Naive thymus-derived CD4-positive, alpha-beta T cell (primary cell): Measurements from ENCODE around the gene SPAG9. TPM values are rescaled to one million over a fixed set of nuclear protein-coding genes. Genes with fewer than 3 reads are reported as not detected.
A peak's percentile ranks its signal among the peaks of the same experiment; 100 is the strongest.

Experiments used
- ATAC-seq: fragments of 150-1000 bp; cut with Tn5 transposase; 2 replicates; pipeline ENCODE4 v1.10.0; 2021; ENCODE audit warnings: mild to moderate bottlenecking, moderate library complexity
- CTCF ChIA-PET: fragments of 350-600 bp; sonication (Branson Sonifier 250); formaldehyde crosslinking; loops from one replicate; lab custom pipeline; 2021; ENCODE audit warnings: antibody characterized with exemption; lab: Charles Lee
- POLR2A ChIA-PET: fragments of 350-600 bp; sonication (Branson Sonifier 250); formaldehyde crosslinking; loops from one replicate; lab custom pipeline; 2021; ENCODE audit warnings: antibody characterized with exemption, inconsistent platforms; lab: Charles Lee
- DNase-seq, 9 donors: peaks; one replicate each; pipeline versions ENCODE4 v3.0.0 to v3.0.0-alpha.2; 2020 to 2022; ENCODE audit warnings: mixed read lengths in 1 of 9
- H3K27ac ChIP-seq: one replicate; pipeline ENCODE4 v1.7.0; 2013; ENCODE audit warnings: mild to moderate bottlenecking, low read depth, low read length, moderate library complexity
- H3K27me3 ChIP-seq, 2 donors: one replicate each; pipeline ENCODE4 v1.7.0; 2013; ENCODE audit warnings: low read length in 2 of 2, mild to moderate bottlenecking in 2 of 2, moderate library complexity in 2 of 2; ENCODE audit not compliant: control insufficient read depth in 2 of 2, insufficient read depth in 2 of 2
- H3K36me3 ChIP-seq, 3 experiments: 1 replicate in 2 of 3; 2 replicates in 1 of 3; pipeline ENCODE4 v1.7.0; 2013; ENCODE audit warnings: low read length in 3 of 3, mild to moderate bottlenecking in 3 of 3, moderate library complexity in 1 of 3; ENCODE audit not compliant: insufficient read depth in 3 of 3, control insufficient read depth in 2 of 3
- H3K4me1 ChIP-seq, 2 donors: one replicate each; pipeline ENCODE4 v1.7.0; 2013; ENCODE audit warnings: low read length in 2 of 2, mild to moderate bottlenecking in 2 of 2, moderate library complexity in 1 of 2; ENCODE audit not compliant: control insufficient read depth in 2 of 2, insufficient read depth in 2 of 2
- H3K4me3 ChIP-seq: 2 replicates; pipeline ENCODE4 v1.7.0; 2013; ENCODE audit warnings: mild to moderate bottlenecking, low read length
- H3K9me3 ChIP-seq, 3 experiments: 1 replicate in 2 of 3; 2 replicates in 1 of 3; pipeline ENCODE4 v1.7.0; 2013; ENCODE audit warnings: low read length in 3 of 3; ENCODE audit not compliant: control insufficient read depth in 2 of 3
- H3K27ac Mint-ChIP-seq, 9 donors: one replicate each; pipeline ENCODE4 v1.8.0; 2020 to 2022; ENCODE audit warnings: mixed read lengths in 9 of 9, mild to moderate bottlenecking in 8 of 9, moderate library complexity in 5 of 9, inconsistent platforms in 2 of 9
- H3K27me3 Mint-ChIP-seq, 5 donors: one replicate each; pipeline ENCODE4 v1.8.0; 2021 to 2022; ENCODE audit warnings: mixed read lengths in 5 of 5, mild to moderate bottlenecking in 1 of 5
- H3K36me3 Mint-ChIP-seq, 5 donors: one replicate each; pipeline ENCODE4 v1.8.0; 2020 to 2022; ENCODE audit warnings: mixed read lengths in 5 of 5, mild to moderate bottlenecking in 3 of 5, inconsistent platforms in 1 of 5
- H3K4me1 Mint-ChIP-seq, 7 donors: one replicate each; pipeline ENCODE4 v1.8.0; 2020 to 2022; ENCODE audit warnings: mixed read lengths in 7 of 7, mild to moderate bottlenecking in 3 of 7, inconsistent platforms in 1 of 7
- H3K4me3 Mint-ChIP-seq, 10 donors: one replicate each; pipeline ENCODE4 v1.8.0; 2020 to 2022; ENCODE audit warnings: mild to moderate bottlenecking in 10 of 10, mixed read lengths in 10 of 10, moderate library complexity in 6 of 10, inconsistent platforms in 2 of 10
- H3K9me3 Mint-ChIP-seq, 11 donors: one replicate each; pipeline ENCODE4 v1.8.0; 2020 to 2022; ENCODE audit warnings: mixed read lengths in 11 of 11, mild to moderate bottlenecking in 4 of 11, inconsistent platforms in 1 of 11, moderate library complexity in 1 of 11
- intact Hi-C, 2 donors: fragments of 100-400 bp; cut with micrococcal nuclease; formaldehyde crosslinking; loops; one replicate each; pipeline ENCODE4 v1.15.1; 2023
- polyA plus RNA-seq, 2 donors: library from polyadenylated mRNA; unstranded; fragments of 300-500 nt; fragmentation: Illumina TruSeq; gene quantifications; one replicate each; pipeline ENCODE4 v1.2.3, GENCODE V29; 2021
- total RNA-seq, 6 experiments: library from RNA in 5 of 6; stranded (reverse) in 5 of 6; gene quantifications; 1 replicate in 5 of 6; 2 replicates in 1 of 6; pipeline ENCODE4 v1.2.3 and lab custom pipeline; 2021 to 2026

The SPAG9 gene
- total and polyA plus RNA-seq, 7 experiments from 2014 or later = 3.3 to 73.4 (median 52.9) TPM

GRCh38 chr17:50918933-50919296, 201.8 kb downstream of the SPAG9 start:
- DNase-seq (peak in 7 of 9 donors; percentile 18 to 51 (median 29)), ATAC-seq (peak; percentile 25)
- H3K4me1 ChIP-seq = peaks cover 22 to 45% of the 10 kb centered on the region in 2 donors
- Mint-ChIP-seq H3K27me3 (peaks cover 0 to 4% (median 0%) of the 10 kb centered on the region in 5 donors), H3K4me3 (peak overlapping the region; percentile 36 to 86 (median 75)), H3K4me1 (peaks cover 20 to 60% (median 46%) of the 10 kb centered on the region in 7 donors), H3K9me3 (peaks cover 0 to 2% (median 0%) of the 10 kb centered on the region in 11 donors), H3K36me3 (no peaks in the 10 kb centered on the region), H3K27ac (peak overlapping the region; percentile 89 to 98 (median 97))
- intact Hi-C loops = loop anchor here (1.0 to 5.0 kb wide), 4 partner anchors 9 to 508 kb away; no protein-coding TSS in a partner anchor
- H3K9me3 ChIP-seq = no peaks in the 10 kb centered on the region
- CTCF ChIA-PET = interaction anchor here (0.8 to 2.3 kb wide), 5 partner anchors 9 to 67 kb away, joined by 3 to 11 read pairs (median 4); partner anchors contain the start of gene TOB1
- no peak overlapping the region for H3K4me3 ChIP-seq
- no peaks in the 10 kb centered on the region for H3K36me3 ChIP-seq
- no peaks in the 10 kb centered on the region for H3K27me3 ChIP-seq
- peak overlapping the region; percentile 76 for H3K27ac ChIP-seq
- POLR2A ChIA-PET = interaction anchor here (0.9 to 34.4 kb wide), 10 partner anchors 8 to 60 kb away, joined by 3 to 828 read pairs (median 36); partner anchors contain the start of gene TOB1

DNA sequence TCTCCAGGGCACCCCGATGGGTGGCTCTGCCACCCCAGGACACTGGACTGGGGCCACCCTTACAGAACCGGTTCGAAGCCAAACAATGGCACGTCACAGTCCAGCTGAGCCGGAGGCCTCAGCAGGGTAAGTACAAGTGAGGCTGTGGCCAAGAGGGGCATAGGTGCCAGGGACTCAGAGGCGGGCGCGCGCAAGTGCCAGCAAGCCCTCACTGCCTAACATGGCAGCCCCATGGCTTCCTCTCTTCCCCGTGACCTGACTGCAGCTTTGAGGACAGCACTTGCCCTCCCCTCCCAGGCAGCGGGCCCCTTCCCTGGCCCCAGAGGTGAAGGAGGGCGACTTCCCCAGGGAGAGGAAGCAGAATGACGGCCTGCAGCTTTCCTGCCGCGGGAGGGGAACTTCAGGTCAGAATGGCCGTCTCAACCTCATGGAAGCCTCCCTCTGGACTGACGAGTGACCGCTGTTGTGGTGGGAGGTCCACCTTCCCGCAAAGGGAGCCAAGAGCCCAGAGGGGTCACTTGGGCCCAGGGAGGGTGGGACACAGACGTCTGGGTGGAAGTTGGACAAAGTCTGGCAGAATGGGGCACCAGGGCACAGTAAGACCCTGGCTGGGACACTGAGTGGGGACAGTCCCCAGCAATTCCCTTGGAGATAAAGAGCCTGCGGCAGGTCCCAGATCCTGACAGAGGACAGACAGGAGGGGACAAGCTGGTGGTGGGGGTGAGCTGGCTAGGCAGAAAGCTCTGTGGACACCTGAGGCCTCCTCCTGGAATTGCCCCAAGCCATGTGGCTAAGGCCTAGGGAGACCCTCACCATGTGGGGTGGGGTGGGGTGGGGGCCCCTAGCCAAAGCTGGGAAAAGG, 202.4 kb downstream of the SPAG9 start:
- no peak for ATAC-seq
- ChIA-PET CTCF (interaction anchor here (0.8 to 2.3 kb wide), 6 partner anchors 9 to 66 kb away, joined by 3 to 11 read pairs (median 4); partner anchors contain the start of gene TOB1), POLR2A (interaction anchor here (0.9 to 34.4 kb wide), 11 partner anchors 8 to 59 kb away, joined by 3 to 828 read pairs (median 33); partner anchors contain the start of gene TOB1)
- Histone ChIP-seq H3K27ac (peak overlapping the region; percentile 76), H3K27me3 (no peaks in the 10 kb centered on the region), H3K36me3 (no peaks in the 10 kb centered on the region), H3K9me3 (no peaks in the 10 kb centered on the region), H3K4me3 (no peak overlapping the region), H3K4me1 (peaks cover 22 to 50% of the 10 kb centered on the region in 2 donors)
- H3K27me3 Mint-ChIP-seq = peaks cover 0 to 2% (median 0%) of the 10 kb centered on the region in 5 donors
- no peaks in the 10 kb centered on the region for H3K36me3 Mint-ChIP-seq
- DNase-seq = no peak
- H3K4me3 Mint-ChIP-seq = peak overlapping the region in 8 of 10 donors; percentile 13 to 86 (median 52)
- H3K27ac Mint-ChIP-seq = peak overlapping the region; percentile 53 to 98 (median 94)
- intact Hi-C loops = loop anchor here in 1 of 2 donors (5.0 kb wide), 1 partner anchor 509 kb away; no protein-coding TSS in a partner anchor
- H3K9me3 Mint-ChIP-seq = peaks cover 0 to 2% (median 0%) of the 10 kb centered on the region in 11 donors
- peaks cover 26 to 65% (median 51%) of the 10 kb centered on the region in 7 donors for H3K4me1 Mint-ChIP-seq

DNA sequence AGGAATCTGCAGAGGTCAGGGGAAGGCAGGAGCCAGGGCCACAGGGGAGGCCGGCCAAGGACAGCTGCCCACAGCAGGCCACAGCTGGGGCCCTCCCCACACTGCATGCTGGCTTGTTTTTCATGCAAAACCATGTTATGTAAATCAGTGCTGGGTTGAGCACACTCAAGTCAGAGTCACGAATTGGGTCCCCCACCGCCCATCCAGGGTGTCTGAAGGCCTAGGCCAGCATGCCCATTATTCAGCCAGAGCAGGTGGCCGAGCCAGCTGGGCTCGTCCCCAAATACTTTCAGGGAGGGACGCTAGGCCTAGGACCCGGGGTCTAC, 203.3 kb downstream of the SPAG9 start:
- intact Hi-C loops = loop anchor here in 1 of 2 donors (5.0 kb wide), 1 partner anchor 510 kb away; no protein-coding TSS in a partner anchor
- POLR2A ChIA-PET = interaction anchor here (1.2 to 34.4 kb wide), 8 partner anchors 8 to 58 kb away, joined by 5 to 828 read pairs (median 40); partner anchors contain the start of gene TOB1
- peaks cover 26 to 55% of the 10 kb centered on the region in 2 donors for H3K4me1 ChIP-seq

DNA sequence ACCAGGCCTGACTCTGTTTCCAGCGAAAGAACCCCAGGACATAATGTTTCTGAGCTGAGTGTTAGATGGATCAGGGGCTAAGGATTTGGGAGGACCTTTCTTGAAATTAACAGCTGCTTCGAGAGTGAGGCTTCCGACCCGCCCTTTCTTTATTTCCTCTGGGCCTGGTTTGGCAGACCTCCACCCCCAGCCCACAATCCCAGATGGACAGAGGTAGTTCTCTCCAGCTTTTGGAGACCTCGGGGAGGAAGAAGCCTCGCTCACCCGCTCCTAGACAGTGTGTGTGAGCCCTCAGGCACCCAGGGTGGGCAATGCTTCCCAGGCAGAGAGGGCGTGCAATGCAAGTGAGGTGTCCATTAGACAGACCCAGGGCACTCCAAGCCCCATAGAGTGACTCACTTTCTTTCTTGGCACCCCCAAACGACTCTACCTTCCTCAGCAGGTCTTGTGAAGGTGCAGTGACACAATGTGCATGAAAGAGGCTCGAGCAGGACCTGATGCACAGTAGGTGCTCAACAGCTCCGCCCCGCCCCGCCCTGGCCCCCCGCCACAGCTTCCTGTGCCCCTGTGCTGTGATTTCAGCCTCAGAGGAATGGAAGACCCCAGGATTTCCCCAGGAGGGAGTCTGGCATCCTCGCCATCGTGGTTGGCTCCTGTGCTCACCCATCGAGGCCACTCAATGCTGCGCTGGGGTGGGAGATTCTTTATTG, 203.8 kb downstream of the SPAG9 start:
- intact Hi-C loops = loop anchor here in 1 of 2 donors (5.0 kb wide), 1 partner anchor 510 kb away; no protein-coding TSS in a partner anchor
- CTCF ChIA-PET = no interaction called here
- Histone ChIP-seq H3K4me1 (peaks cover 26 to 59% of the 10 kb centered on the region in 2 donors), H3K4me3 (no peak overlapping the region), H3K27me3 (no peaks in the 10 kb centered on the region), H3K36me3 (no peaks in the 10 kb centered on the region), H3K9me3 (no peaks in the 10 kb centered on the region), H3K27ac (no peak overlapping the region)
- POLR2A ChIA-PET = interaction anchor here (0.8 to 34.4 kb wide), 10 partner anchors 8 to 58 kb away, joined by 3 to 828 read pairs (median 24); partner anchors contain the start of gene TOB1
- Mint-ChIP-seq H3K27ac (peak overlapping the region in 8 of 9 donors; percentile 41 to 91 (median 72)), H3K9me3 (peaks cover 0 to 2% (median 0%) of the 10 kb centered on the region in 11 donors), H3K4me1 (peaks cover 28 to 72% (median 61%) of the 10 kb centered on the region in 7 donors), H3K36me3 (no peaks in the 10 kb centered on the region), H3K27me3 (peaks cover 0 to 2% (median 0%) of the 10 kb centered on the region in 5 donors), H3K4me3 (peak overlapping the region in 2 of 10 donors; percentile 18 to 34)
- DNase-seq (no peak), ATAC-seq (no peak)

More for the DNA sequence above, 203.3 kb downstream of the SPAG9 start:
- H3K9me3 Mint-ChIP-seq = peaks cover 0 to 2% (median 0%) of the 10 kb centered on the region in 11 donors
- H3K4me3 Mint-ChIP-seq = peak overlapping the region in 1 of 10 donors; percentile 7
- H3K36me3 Mint-ChIP-seq = no peaks in the 10 kb centered on the region
- DNase-seq = no peak
- peaks cover 0 to 2% (median 0%) of the 10 kb centered on the region in 5 donors for H3K27me3 Mint-ChIP-seq
- no peak overlapping the region for H3K4me3 ChIP-seq
- CTCF ChIA-PET = interaction anchor here (1.0 to 2.3 kb wide), 2 partner anchors 10 to 51 kb away, joined by 3 to 11 read pairs; partner anchors contain the start of gene TOB1
- H3K4me1 Mint-ChIP-seq = peaks cover 30 to 71% (median 56%) of the 10 kb centered on the region in 7 donors
- no peaks in the 10 kb centered on the region for H3K9me3 ChIP-seq
- no peak overlapping the region for H3K27ac ChIP-seq
- ATAC-seq = no peak
- H3K27ac Mint-ChIP-seq = peak overlapping the region in 5 of 9 donors; percentile 31 to 91 (median 65)
- H3K36me3 ChIP-seq = no peaks in the 10 kb centered on the region
- no peaks in the 10 kb centered on the region for H3K27me3 ChIP-seq

GRCh38 chr17:50916026-50916707, 204.5 kb downstream of the SPAG9 start:
- Histone ChIP-seq H3K36me3 (no peaks in the 10 kb centered on the region), H3K27ac (no peak overlapping the region), H3K9me3 (no peaks in the 10 kb centered on the region), H3K4me3 (no peak overlapping the region), H3K4me1 (peaks cover 32 to 66% of the 10 kb centered on the region in 2 donors), H3K27me3 (no peaks in the 10 kb centered on the region)
- Mint-ChIP-seq H3K27ac (peak overlapping the region; percentile 12 to 91 (median 71)), H3K4me3 (peak overlapping the region in 3 of 10 donors; percentile 2 to 47 (median 18)), H3K36me3 (no peaks in the 10 kb centered on the region), H3K27me3 (no peaks in the 10 kb centered on the region), H3K9me3 (peaks cover 0 to 2% (median 0%) of the 10 kb centered on the region in 11 donors), H3K4me1 (peaks cover 21 to 76% (median 62%) of the 10 kb centered on the region in 7 donors)
- ChIA-PET CTCF (no interaction called here), POLR2A (interaction anchor here (0.8 to 34.4 kb wide), 9 partner anchors 9 to 57 kb away, joined by 3 to 828 read pairs (median 14); partner anchors contain the start of gene TOB1)
- DNase-seq (no peak), ATAC-seq (no peak)
- intact Hi-C loops = loop anchor here in 1 of 2 donors (5.0 kb wide), 1 partner anchor 511 kb away; no protein-coding TSS in a partner anchor
